Measurements from ENCODE around the gene BCAS4.
"Not testable (repeated sequence)": the region's sequence is repeated elsewhere in the genome, so short reads cannot be mapped to it uniquely, and the experiment has no call there.

BCAS4 gene, protein sequence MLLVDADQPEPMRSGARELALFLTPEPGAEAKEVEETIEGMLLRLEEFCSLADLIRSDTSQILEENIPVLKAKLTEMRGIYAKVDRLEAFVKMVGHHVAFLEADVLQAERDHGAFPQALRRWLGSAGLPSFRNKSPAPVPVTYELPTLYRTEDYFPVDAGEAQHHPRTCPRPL

DNA sequence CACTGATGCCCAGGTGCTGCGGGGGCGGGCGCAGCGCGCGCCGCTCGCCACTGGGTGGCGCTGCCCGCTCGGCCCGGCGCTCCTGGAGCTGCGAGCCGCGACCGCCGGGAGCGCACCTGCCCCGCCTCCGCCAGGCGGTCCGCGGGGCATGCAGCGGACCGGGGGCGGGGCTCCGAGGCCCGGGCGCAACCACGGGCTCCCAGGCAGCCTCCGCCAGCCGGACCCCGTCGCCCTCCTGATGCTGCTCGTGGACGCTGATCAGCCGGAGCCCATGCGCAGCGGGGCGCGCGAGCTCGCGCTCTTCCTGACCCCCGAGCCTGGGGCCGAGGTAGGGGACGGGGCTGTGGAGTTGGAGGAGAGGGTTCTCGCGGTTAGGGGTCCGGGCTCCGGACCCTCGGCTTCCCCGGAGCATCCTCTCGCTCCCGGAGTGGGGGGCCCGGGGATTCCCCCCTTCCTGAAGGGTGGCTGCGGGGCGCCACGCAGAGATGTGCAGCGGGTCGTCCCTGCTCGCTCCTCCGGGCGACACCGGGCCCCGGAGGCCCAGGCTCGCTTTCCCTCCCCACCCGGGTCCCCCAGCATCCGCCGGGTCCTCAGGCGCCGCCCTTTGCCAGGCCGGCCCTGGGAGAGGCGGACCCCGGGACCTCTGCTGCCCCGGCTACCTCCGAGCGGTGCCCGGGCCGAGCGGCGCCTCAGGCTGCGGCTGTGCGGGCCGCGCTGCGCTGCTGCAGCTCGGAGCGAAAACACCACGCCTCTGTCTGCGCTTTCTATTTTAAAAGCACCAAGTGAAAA is at the start of gene BCAS4:
BCAS4 (plus strand) TSS at position 216 of the 789 bp plus-strand sequence; CDS start at position 239, 23 bp downstream.
- TF ChIP-seq ZNF274 (IDR thresholded peaks at IDR 0.05; ENCODE audit: low read depth, low read length), result no peak
- H3K4me3 ChIP-seq (ENCODE audit: low read length), result peak within 1 kb of the TSS; percentile 86

DNA sequence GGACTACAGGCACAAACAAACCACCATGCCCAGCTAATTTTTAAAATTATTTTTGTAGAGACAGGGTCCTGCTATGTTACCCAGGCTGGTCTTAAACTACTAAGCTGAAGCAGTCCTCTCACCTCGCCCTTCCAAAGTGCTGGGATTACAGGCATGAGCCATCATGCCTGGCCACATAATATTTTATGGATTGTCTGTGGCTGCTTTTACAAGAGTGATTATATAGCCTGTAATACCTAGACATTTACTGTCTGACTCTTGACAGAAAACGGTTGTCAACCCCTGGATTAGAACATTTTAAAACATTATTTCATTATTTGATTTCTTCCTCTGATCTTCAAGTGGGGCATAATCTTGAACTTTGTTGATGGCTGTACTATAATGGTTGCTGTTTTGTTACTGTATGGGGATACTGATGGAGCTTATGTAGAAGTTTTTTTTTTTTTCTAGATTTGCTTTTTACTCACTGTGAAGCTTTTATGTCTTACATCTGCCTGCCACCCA is 49.2 kb upstream of the BCAS4 start:
- no peak for TF ChIP-seq ZNF274 (IDR thresholded peaks at IDR 0.05; ENCODE audit: low read depth, low read length)
- no peak overlapping the region for H3K4me3 ChIP-seq (ENCODE audit: low read length)

DNA sequence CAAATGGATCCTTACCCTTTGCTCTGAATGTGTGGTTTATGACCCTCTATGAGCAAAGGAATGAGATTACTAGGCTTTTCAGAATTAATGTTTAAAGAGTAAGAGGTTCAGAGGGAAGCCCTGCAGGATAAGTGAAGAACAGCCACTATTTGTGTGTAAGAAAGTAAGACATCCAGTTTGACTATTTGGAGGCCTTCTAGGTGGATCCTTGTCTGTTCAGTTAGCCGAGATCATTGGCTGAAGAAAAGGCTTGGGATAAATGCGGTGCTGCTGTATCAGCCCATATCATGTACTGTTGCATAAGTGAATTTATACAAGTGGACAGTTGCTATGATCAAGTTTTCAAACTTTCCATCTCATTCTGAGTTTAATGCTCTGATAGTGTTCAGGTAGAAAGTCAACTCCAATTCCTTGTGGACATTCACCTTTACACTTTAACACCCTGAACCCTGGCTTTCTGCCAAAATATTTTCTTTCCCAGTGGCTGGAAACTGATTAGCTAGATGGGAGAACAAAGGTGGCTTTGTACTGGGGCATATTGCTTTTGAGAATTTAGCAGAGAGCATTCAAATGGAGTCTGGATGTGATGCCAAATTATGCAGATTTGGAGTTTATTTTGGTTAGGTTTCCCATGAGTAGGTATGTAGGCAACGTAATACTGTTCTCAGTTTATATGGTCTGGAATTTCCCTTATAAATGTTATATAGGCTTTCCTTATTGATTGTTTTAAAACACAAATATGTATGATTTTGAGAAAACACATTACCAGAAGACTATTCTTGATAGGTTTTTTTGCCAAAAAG is 48.5 kb upstream of the BCAS4 start:
- H3K4me3 ChIP-seq (ENCODE audit: low read length), result no peak overlapping the region
- TF ChIP-seq ZNF274 (IDR thresholded peaks at IDR 0.05; ENCODE audit: low read depth, low read length), result no peak

DNA sequence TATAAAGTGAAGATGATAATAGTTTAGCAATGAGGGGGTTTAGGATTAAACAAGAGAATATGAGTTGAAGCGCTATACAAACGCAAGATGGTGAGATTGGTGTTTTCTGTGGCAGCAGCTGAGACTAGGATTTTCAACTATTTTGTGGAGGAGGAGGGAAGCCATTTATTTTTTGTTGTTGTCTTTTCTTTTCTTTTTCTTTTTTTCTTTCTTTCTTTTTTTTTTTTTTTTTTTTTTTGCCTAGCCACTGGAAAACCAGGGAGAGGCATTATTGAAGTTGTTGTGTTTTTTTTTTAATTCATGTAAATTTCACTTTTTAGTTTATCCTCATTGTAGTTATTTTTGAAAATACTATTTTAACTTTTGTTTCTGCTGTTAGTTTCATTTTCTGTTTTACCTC is 47.6 kb upstream of the BCAS4 start:
- TF ChIP-seq ZNF274 (IDR thresholded peaks at IDR 0.05; ENCODE audit: low read depth, low read length), result no peak
- H3K4me3 ChIP-seq (ENCODE audit: low read length), result no peak overlapping the region

DNA sequence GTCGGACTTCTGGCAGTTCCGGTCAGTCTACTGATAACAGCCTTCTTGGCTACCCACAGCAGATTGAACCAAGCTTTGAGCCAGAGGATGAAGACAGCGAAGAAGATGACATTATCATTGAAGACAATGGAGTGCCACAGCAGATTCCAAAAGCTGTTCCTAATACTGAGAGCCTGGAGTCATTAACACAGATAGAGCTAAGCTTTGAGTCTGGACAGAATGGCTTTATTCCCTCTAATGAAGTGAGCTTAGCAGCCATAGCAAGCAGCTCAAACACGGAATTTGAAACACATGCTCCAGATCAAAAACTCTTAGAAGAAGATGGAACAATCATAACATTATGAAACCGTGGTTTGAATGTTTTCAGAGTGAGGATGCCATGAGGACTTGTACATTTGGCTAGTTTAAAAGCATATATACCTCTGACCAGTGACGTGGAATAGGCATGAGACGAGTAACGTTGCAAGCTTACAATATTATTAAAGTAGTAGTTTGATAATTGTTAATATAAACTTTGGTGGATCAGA is 44.7 kb upstream of the BCAS4 start:
- no peak overlapping the region for H3K4me3 ChIP-seq (ENCODE audit: low read length)
- no peak for TF ChIP-seq ZNF274 (IDR thresholded peaks at IDR 0.05; ENCODE audit: low read depth, low read length)

DNA sequence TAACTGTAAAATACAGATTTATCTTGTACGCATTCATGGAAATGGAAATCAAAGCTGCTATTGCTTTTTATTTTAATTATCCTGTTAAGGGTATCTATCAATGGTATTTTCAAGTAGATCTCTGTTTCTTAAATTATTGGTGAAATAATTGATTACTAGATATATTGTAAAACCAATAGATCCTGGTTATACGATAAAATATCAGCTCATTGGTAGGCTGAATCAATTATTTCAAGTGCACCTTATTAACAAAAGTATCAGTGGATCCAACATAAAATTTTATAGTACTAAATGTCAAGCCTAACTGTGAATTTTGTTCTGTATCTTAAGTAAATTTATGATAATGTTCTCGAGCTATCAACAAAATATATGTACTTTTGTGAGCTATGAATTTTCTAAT is 41.7 kb upstream of the BCAS4 start:
- H3K4me3 ChIP-seq (ENCODE audit: low read length), result no peak overlapping the region
- TF ChIP-seq ZNF274 (IDR thresholded peaks at IDR 0.05; ENCODE audit: low read depth, low read length), result no peak

DNA sequence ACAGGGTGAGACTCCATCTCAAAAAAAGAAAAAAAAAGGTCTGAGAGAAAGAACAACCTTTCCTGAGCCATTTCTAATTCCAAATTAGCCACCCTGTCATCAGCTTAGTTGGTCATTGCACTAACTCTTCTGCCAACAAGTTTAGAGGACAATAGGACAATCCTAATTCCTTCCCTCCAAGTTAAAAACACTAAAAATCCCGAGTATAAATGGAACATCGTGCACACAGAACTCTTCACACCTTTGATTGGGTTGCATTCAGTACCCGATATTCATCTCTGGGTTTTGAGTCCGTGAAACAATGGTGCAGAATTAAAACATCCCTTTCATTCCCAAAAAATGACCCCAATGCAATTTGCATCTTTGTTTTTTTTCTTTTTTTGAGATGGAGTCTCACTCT is 40.4 kb upstream of the BCAS4 start:
- no peak for TF ChIP-seq ZNF274 (IDR thresholded peaks at IDR 0.05; ENCODE audit: low read depth, low read length)
- H3K4me3 ChIP-seq (ENCODE audit: low read length), result no peak overlapping the region

DNA sequence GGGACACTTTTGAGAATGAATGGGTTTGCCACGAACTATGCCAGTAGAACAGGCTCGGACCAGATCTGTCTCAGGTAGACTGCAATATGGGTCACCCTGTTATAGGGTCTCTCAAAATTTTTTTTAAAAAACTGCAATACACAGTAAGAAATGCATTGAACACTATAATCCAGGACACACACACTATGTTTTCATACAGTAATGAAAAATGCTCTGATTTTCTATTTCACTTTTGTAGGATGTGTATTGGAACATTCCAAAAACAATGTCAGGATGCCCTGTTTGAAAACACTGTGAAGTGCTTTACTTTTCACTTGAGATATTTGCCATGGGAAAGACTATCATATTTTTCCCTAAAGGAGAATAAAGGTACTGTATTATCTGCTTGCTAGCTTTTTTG is 38.4 kb upstream of the BCAS4 start:
- H3K4me3 ChIP-seq (ENCODE audit: low read length), result no peak overlapping the region
- no peak for TF ChIP-seq ZNF274 (IDR thresholded peaks at IDR 0.05; ENCODE audit: low read depth, low read length)

DNA sequence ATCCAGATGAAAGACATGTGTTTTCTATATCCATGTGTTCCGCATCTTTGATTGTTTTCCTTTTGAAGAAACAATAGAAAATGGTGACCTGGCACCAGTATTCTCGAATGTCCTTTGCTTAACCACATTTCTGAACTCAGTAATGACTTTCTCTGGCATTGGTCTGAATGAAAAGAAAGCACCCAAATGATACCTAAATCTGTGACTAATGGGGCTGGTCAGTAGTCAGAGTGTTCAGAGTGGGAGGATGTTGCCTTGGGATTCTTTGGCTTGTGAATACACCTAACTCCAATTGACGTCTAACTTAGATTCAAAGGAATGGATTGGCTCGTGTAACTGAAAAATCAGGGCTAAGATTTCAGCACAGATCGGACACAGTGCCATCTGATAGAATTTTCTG is 36.4 kb upstream of the BCAS4 start:
- TF ChIP-seq ZNF274 (IDR thresholded peaks at IDR 0.05; ENCODE audit: low read depth, low read length), result no peak
- H3K4me3 ChIP-seq (ENCODE audit: low read length), result no peak overlapping the region

DNA sequence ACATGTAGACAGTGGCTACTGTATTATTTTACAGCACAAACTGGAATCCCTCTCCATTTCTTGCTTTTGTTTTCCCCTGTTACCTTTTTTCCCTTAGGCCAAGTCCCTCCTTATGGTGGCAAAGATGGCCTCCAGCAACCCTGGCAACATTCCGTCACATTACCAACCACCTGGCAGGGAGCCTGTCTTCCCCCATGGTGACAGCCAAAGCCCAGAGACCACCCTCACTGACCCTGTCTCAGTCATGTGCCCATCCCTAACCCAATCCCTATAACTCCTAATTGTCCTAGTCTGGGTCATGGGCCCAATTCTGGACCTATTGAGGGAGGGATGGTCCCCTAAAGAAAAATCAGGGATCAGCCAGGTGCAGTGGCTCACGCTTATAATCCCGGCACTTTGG is 35.9 kb upstream of the BCAS4 start:
- TF ChIP-seq ZNF274 (IDR thresholded peaks at IDR 0.05; ENCODE audit: low read depth, low read length), result no peak
- no peak overlapping the region for H3K4me3 ChIP-seq (ENCODE audit: low read length)

DNA sequence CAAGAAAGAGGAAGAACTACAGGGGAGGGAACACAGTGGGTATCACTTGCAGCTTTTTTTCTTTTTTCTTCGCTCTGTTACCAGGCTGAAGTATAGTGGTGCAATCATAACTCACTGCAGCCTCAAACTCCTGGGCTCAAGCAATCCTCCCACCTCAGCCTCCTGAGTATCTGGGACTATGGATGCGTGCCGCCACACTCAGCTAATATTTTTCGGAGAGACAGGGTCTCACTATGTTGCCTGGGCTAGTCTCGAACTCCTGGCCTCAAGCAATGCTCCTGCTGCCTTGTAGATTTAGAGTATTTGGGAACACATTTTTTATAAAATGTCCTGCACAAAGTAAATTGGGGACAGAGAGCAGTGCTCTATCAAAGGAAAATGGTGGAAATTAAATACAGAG is 35.2 kb upstream of the BCAS4 start:
- TF ChIP-seq ZNF274 (IDR thresholded peaks at IDR 0.05; ENCODE audit: low read depth, low read length), result no peak
- H3K4me3 ChIP-seq (ENCODE audit: low read length), result no peak overlapping the region

DNA sequence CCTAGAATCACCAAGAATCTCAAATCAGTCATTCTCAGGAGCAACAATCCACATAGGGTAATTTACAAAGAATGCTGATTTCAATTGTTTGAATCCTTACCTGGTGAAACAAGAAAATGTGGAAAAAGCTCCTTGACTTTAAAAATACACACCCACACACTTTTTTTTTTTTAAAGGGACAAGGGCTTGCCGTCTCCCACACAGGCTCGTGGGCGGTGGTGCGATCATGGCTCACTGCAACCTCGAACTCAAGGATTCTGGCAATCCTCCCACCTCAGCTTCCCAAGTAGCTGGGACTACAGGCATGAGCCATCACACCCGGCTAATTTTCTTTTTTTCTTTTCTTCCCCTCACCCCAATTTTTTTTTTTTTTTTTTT is 32.8 kb upstream of the BCAS4 start:
- no peak overlapping the region for H3K4me3 ChIP-seq (ENCODE audit: low read length)

DNA sequence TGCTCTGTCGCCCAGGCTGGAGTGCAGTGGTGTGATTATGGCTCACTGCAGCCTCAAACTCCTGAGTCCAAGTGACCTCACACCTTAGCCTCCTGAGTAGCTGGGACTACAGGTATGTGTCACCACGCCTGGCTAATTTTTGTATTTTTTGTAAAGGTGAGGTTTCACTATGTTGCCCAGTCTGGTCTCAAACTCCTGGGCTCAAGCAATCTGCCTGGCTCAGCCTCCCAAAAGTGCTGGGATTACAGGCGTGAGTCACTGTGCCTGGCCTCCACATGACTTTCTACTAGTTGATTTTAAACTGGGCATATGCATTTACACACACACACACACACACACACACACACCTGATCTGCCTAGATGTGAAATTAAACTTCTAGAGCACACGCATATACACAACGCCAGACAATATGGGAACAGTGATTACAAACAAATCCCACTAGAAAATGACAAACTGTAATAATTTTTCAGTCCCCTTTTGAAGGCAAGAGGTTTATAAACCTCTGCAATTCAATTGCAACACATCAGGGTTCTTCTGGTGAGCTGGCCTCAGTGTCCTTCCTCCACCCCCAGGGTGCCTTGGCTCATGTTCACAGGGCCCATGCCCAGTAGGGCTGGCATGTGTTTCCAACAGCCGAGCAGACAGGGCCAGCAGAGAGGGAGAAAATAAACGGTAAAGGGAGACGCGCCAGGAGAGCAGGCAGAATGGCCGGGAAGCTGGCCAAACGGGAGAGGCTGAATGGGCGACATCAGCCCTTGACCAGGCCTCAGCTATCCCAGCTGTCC is 32.2 kb upstream of the BCAS4 start:
- TF ChIP-seq ZNF274 (IDR thresholded peaks at IDR 0.05; ENCODE audit: low read depth, low read length), result no peak
- no peak overlapping the region for H3K4me3 ChIP-seq (ENCODE audit: low read length)

More for the DNA sequence above, 32.8 kb upstream of the BCAS4 start:
- no peak for TF ChIP-seq ZNF274 (IDR thresholded peaks at IDR 0.05; ENCODE audit: low read depth, low read length)

DNA sequence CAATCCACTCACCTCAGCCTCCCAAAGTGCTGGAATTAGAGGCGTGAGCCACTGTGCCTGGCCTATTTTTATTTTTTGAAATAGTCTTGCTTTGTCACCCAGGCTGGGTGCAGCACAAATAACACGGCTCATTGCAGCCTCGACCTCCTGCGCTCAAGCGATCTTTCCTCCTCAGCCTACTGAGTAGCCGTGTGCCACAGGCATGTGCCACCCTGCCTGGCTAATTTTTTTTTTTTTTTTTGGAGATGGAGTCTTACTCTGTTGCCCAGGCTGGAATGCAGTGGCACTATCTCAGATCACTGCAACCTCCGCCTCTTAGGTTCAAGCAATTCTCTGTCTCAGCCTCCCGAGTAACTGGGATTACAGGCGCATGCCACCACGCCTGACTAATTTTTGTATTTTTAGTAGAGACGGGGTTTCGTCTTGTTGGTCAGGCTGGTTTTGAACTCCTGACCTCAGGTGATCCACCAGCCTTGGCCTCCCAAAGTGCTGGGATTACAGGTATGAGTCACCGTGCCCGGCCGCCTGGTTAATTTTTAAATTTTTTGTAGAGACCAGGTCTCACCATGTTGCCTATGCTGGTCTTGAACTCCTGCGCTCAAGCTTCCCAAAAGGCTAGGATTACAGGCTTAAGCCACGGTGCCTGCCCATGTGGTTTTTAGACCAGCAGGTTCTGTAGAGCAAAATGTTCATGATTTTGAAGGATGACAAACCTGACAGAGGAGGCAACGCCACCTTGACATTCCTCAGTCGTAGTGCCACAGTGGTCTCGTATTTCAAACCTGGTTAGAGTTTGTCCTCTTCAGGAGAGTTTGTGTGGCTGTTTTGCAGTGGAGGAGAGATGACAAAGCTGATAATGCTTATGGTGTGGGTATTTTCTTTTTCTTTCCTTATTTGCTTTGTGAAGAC is 31.1 kb upstream of the BCAS4 start:
- H3K4me3 ChIP-seq (ENCODE audit: low read length), result not testable (repeated sequence)

DNA sequence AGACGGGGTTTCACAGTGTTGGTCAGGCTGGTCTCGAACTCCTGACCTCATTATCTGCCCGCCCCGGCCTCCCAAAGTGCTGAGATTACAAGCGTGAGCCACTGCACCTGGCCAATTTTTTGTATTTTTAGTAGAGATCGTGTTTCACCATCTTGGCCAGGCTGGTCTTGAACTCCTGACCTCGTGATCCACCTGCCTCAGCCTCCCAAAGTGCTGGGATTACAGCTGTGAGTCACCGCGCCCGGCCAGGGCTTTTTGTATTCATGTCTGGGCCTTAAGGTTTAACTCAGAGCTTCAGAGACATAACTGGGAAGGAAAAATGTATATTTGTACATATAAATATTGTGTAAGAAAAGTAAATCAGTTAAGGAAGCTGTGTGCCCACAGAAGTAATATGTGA is 29.6 kb upstream of the BCAS4 start:
- not testable (repeated sequence) for H3K4me3 ChIP-seq (ENCODE audit: low read length)
